Lower leg skin (tissue), 4 donors: Measurements from ENCODE around the gene TNNI3K. TPM values are rescaled to one million over a fixed set of nuclear protein-coding genes. Genes with fewer than 3 reads are reported as not detected.

Experiments used
- DNase-seq, 2 donors: peaks; one replicate each; pipeline ENCODE4 v3.0.0-alpha.2; 2019; ENCODE audit warnings: low spot score in 2 of 2
- H3K4me3 ChIP-seq: fragments of 200-600 bp; sonication (generic); 2 replicates; pipeline ENCODE4 v1.5.1; 2017; ENCODE audit warnings: mild to moderate bottlenecking, low read depth; ENCODE audit not compliant: poor library complexity, severe bottlenecking
- CTCF ChIP-seq, 3 donors: fragments of 450-650 bp; IDR thresholded peaks; one replicate each; pipeline ENCODE4 v1.5.1; 2016; ENCODE audit warnings: antibody characterized with exemption in 3 of 3, mild to moderate bottlenecking in 3 of 3, moderate library complexity in 2 of 3
- POLR2A ChIP-seq, 2 donors: fragments of 450-650 bp; IDR thresholded peaks; one replicate each; pipeline ENCODE4 v1.6.1; 2016 to 2017; ENCODE audit warnings: antibody characterized with exemption in 2 of 2, mild to moderate bottlenecking in 1 of 2, moderate library complexity in 1 of 2
- WGBS, 2 donors: methylation state at CpG; one replicate each; pipeline ENCODE4 v1.1.5; 2018; 5-methylcytosine and 5-hydroxymethylcytosine counted together
- intact Hi-C: fragments of 100-400 bp; cut with DNase I; formaldehyde crosslinking; loops from one replicate; pipeline ENCODE4 v1.15.0; 2023; ENCODE audit warnings: low total_unique reads
- total RNA-seq, 4 donors: library from RNA; depleted of rRNA; stranded (reverse); fragments of >200 nt; gene quantifications; one replicate each; pipeline ENCODE4 v1.1.0, GENCODE V29; 2016

Gene TNNI3K
- total RNA-seq, 4 donors from 2014 or later: 0.75 to 2.2 TPM; not detected in 2

- DNase-seq: no peak
- WGBS, 2 donors: 58 to 74% methylated on average over 3 of the region's 3 CpGs
- no peak overlapping the region for H3K4me3 ChIP-seq
- no peak for TF ChIP-seq POLR2A (IDR thresholded peaks at IDR 0.05)
- no peak for TF ChIP-seq CTCF (IDR thresholded peaks at IDR 0.05)
- intact Hi-C loops: no loop called here
These were observed 161.3 kb downstream of the TNNI3K start for GRCh38 chr1:74396462-74396861.

- WGBS, 2 donors: 23 to 33% methylated on average over 4 of the region's 4 CpGs
- no peak overlapping the region for H3K4me3 ChIP-seq
- no peak for DNase-seq
These were observed 161.7 kb downstream of the TNNI3K start for GRCh38 chr1:74396933-74397332.

GRCh38 chr1:74399249-74399648 lies 164.1 kb downstream of the TNNI3K start:
- TF ChIP-seq POLR2A (IDR thresholded peaks at IDR 0.05): no peak
- TF ChIP-seq CTCF (IDR thresholded peaks at IDR 0.05): no peak
- WGBS, 2 donors: 88 to 95% methylated on average over 5 of the region's 5 CpGs
- H3K4me3 ChIP-seq: no peak overlapping the region
- intact Hi-C loops: no loop called here
- no peak for DNase-seq

More at GRCh38 chr1:74396933-74397332, 161.7 kb downstream of the TNNI3K start:
- TF ChIP-seq CTCF (IDR thresholded peaks at IDR 0.05) (no peak), POLR2A (IDR thresholded peaks at IDR 0.05) (no peak)
- intact Hi-C loops: no loop called here

GRCh38 chr1:74402873-74403272 lies 167.7 kb downstream of the TNNI3K start:
- no peak for TF ChIP-seq POLR2A (IDR thresholded peaks at IDR 0.05)
- no peak for TF ChIP-seq CTCF (IDR thresholded peaks at IDR 0.05)
- H3K4me3 ChIP-seq: no peak overlapping the region
- DNase-seq: no peak
- WGBS, 2 donors: 87 to 88% methylated on average over 1 of the region's 1 CpG
- intact Hi-C loops: no loop called here

- 67 to 77% methylated on average over 1 of the region's 1 CpG for WGBS, 2 donors
- no peak overlapping the region for H3K4me3 ChIP-seq
- no peak for DNase-seq
- intact Hi-C loops: no loop called here
- TF ChIP-seq CTCF (IDR thresholded peaks at IDR 0.05) (no peak), POLR2A (IDR thresholded peaks at IDR 0.05) (no peak)
These were observed 168.4 kb downstream of the TNNI3K start for GRCh38 chr1:74403606-74404005.

- TF ChIP-seq POLR2A (IDR thresholded peaks at IDR 0.05) (no peak), CTCF (IDR thresholded peaks at IDR 0.05) (no peak)
- no peak for DNase-seq
- H3K4me3 ChIP-seq: no peak overlapping the region
- WGBS, 2 donors: 37 to 47% methylated on average over 2 of the region's 2 CpGs
- intact Hi-C loops: no loop called here
These were observed 171.6 kb downstream of the TNNI3K start for GRCh38 chr1:74406759-74407158.
